OCI-LY1 (cell line): ENCODE data around the gene TRIM45.

Experiments
- EZH2 ChIP-seq: fragments of 200-600 bp; sonication (generic), shearing (Covaris generic); IDR thresholded peaks from 2 replicates; pipeline ENCODE4 v1.8.0; 2017; ENCODE audit warnings: borderline replicate concordance, mixed run types, mild to moderate bottlenecking, antibody characterized with exemption, low read length, moderate library complexity, mixed read lengths
- TF ChIP-seq, protein P1 (sequence below): fragments of 200-600 bp; sonication (generic), shearing (Covaris generic); IDR thresholded peaks from 2 replicates; pipeline ENCODE4 v1.5.1; 2017; ENCODE audit warnings: mild to moderate bottlenecking, antibody characterized with exemption, low read length, moderate library complexity, mixed read lengths

GRCh38 chr1:117110774-117111173, 10.8 kb downstream of the TRIM45 start:
- TF ChIP-seq, protein P1, sequence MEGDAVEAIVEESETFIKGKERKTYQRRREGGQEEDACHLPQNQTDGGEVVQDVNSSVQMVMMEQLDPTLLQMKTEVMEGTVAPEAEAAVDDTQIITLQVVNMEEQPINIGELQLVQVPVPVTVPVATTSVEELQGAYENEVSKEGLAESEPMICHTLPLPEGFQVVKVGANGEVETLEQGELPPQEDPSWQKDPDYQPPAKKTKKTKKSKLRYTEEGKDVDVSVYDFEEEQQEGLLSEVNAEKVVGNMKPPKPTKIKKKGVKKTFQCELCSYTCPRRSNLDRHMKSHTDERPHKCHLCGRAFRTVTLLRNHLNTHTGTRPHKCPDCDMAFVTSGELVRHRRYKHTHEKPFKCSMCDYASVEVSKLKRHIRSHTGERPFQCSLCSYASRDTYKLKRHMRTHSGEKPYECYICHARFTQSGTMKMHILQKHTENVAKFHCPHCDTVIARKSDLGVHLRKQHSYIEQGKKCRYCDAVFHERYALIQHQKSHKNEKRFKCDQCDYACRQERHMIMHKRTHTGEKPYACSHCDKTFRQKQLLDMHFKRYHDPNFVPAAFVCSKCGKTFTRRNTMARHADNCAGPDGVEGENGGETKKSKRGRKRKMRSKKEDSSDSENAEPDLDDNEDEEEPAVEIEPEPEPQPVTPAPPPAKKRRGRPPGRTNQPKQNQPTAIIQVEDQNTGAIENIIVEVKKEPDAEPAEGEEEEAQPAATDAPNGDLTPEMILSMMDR: no peak
- no peak for TF ChIP-seq EZH2
